IMR-90 (cell line): ENCODE measurements around the gene GARIN3. TPM values are rescaled to one million over a fixed set of nuclear protein-coding genes. Genes with fewer than 3 reads are reported as not detected.

Experiments used
- ATAC-seq: fragments of 200-7000 bp; cut with Tn5 transposase; 2 replicates; pipeline ENCODE4 v1.9.1; 2020; ENCODE audit warnings: low read depth, mild to moderate bottlenecking, moderate library complexity
- BruUV-seq: library from RNA; stranded (reverse); fragments of 400-500 nt; replicated peaks from 2 replicates; lab custom pipeline; 2021; lab: Mats Ljungman, UMichigan
- CTCF ChIA-PET: fragments of 300-600 bp; formaldehyde crosslinking; extraction: SDS; loops from one replicate; lab custom pipeline; 2021; ENCODE audit warnings: antibody characterized with exemption; lab: Yijun Ruan, JAX
- POLR2A ChIA-PET: fragments of 300-600 bp; sonication (Branson Sonifier 250); formaldehyde crosslinking; loops from one replicate; lab custom pipeline; 2022; ENCODE audit warnings: antibody characterized with exemption; ENCODE audit not compliant: unreplicated experiment; lab: Charles Lee
- DNase-seq: peaks from one replicate; pipeline ENCODE4 v3.0.0; 2013
- H2AFZ ChIP-seq: replicated peaks from 2 replicates; pipeline ENCODE3; 2013; ENCODE audit warnings: low read length, mild to moderate bottlenecking; ENCODE audit not compliant: poor library complexity
- H2AK5ac ChIP-seq: 2 replicates; pipeline ENCODE4 v1.6.1; 2013; ENCODE audit warnings: low read depth, low read length, inconsistent platforms
- H2AK9ac ChIP-seq: replicated peaks from 2 replicates; pipeline ENCODE3; 2013; ENCODE audit warnings: mild to moderate bottlenecking, low read depth, low read length, moderate library complexity; ENCODE audit not compliant: poor library complexity
- H2BK120ac ChIP-seq: 2 replicates; pipeline ENCODE4 v1.6.1; 2013; ENCODE audit warnings: low read depth, low read length, inconsistent platforms
- H2BK15ac ChIP-seq: 3 replicates; pipeline ENCODE4 v1.6.1; 2013; ENCODE audit warnings: low read depth, low read length, inconsistent platforms
- H2BK20ac ChIP-seq: 2 replicates; pipeline ENCODE4 v1.6.1; 2013; ENCODE audit warnings: low read depth, mild to moderate bottlenecking, inconsistent platforms, low read length, moderate library complexity
- H2BK5ac ChIP-seq: 2 replicates; pipeline ENCODE4 v1.6.1; 2013; ENCODE audit warnings: mild to moderate bottlenecking, low read depth, low read length, inconsistent platforms; ENCODE audit not compliant: poor library complexity, severe bottlenecking
- H3K14ac ChIP-seq: replicated peaks from 2 replicates; pipeline ENCODE4 v1.6.1; 2013; ENCODE audit warnings: low read depth, low read length, inconsistent platforms
- H3K18ac ChIP-seq: 2 replicates; pipeline ENCODE4 v1.6.1; 2013; ENCODE audit warnings: low read depth, low read length, control low read depth
- H3K23ac ChIP-seq: 2 replicates; pipeline ENCODE4 v1.6.1; 2013; ENCODE audit warnings: low read depth, low read length, inconsistent platforms
- H3K27ac ChIP-seq: 2 replicates; pipeline ENCODE4 v1.5.1; 2013; ENCODE audit warnings: mild to moderate bottlenecking, control low read depth, low read length; ENCODE audit not compliant: insufficient read depth
- H3K27me3 ChIP-seq: 2 replicates; pipeline ENCODE4 v1.6.1; 2013; ENCODE audit warnings: low read length; ENCODE audit not compliant: control insufficient read depth, insufficient read depth
- H3K36me3 ChIP-seq: 2 replicates; pipeline ENCODE4 v1.6.1; 2013; ENCODE audit warnings: low read length, mixed read lengths; ENCODE audit not compliant: control insufficient read depth, insufficient read depth
- H3K4ac ChIP-seq: 2 replicates; pipeline ENCODE4 v1.6.1; 2013; ENCODE audit warnings: low read depth, low read length, inconsistent platforms
- H3K4me1 ChIP-seq: 2 replicates; pipeline ENCODE4 v1.6.1; 2013; ENCODE audit warnings: low read length, mixed read lengths; ENCODE audit not compliant: control insufficient read depth, insufficient read depth
- H3K4me2 ChIP-seq: 2 replicates; pipeline ENCODE4 v1.6.1; 2013; ENCODE audit warnings: low read depth, mild to moderate bottlenecking, control low read depth, low read length, moderate library complexity
- H3K4me3 ChIP-seq: 2 replicates; pipeline ENCODE4 v1.5.1; 2013; ENCODE audit warnings: low read depth, mild to moderate bottlenecking, control low read depth, low read length, moderate library complexity; ENCODE audit not compliant: insufficient read depth
- H3K56ac ChIP-seq: 2 replicates; pipeline ENCODE4 v1.6.1; 2013; ENCODE audit warnings: low read length, inconsistent platforms; ENCODE audit not compliant: insufficient read depth; ENCODE audit errors: extremely low read depth
- H3K79me1 ChIP-seq, 2 experiments: 2 replicates each; pipeline ENCODE4 v1.6.1; 2013; ENCODE audit warnings: low read length in 2 of 2, inconsistent platforms in 1 of 2, low read depth in 1 of 2
- H3K9ac ChIP-seq: 2 replicates; pipeline ENCODE4 v1.6.1; 2013; ENCODE audit warnings: low read depth, low read length, control low read depth
- H3K9me1 ChIP-seq: 2 replicates; pipeline ENCODE4 v1.6.1; 2013; ENCODE audit warnings: low read length, inconsistent platforms; ENCODE audit not compliant: insufficient read depth
- H3K9me3 ChIP-seq: 2 replicates; pipeline ENCODE4 v1.6.1; 2013; ENCODE audit warnings: low read length; ENCODE audit not compliant: control insufficient read depth, insufficient read depth
- H4K20me1 ChIP-seq: 2 replicates; pipeline ENCODE4 v1.6.1; 2013; ENCODE audit warnings: low read length, inconsistent platforms; ENCODE audit not compliant: insufficient read depth
- H4K5ac ChIP-seq: 2 replicates; pipeline ENCODE4 v1.6.1; 2013; ENCODE audit warnings: mild to moderate bottlenecking, low read depth, low read length, control low read depth
- H4K8ac ChIP-seq, 2 experiments: 2 replicates each; pipeline ENCODE4 v1.6.1; 2013; ENCODE audit warnings: low read depth in 2 of 2, low read length in 2 of 2, control low read depth in 1 of 2, inconsistent platforms in 1 of 2
- H4K91ac ChIP-seq: 2 replicates; pipeline ENCODE4 v1.6.1; 2013; ENCODE audit warnings: low read depth, low read length, inconsistent platforms; ENCODE audit not compliant: insufficient read depth
- CEBPB ChIP-seq: IDR thresholded peaks from 2 replicates; pipeline ENCODE4 v1.6.1; 2012; ENCODE audit warnings: low read depth, low read length, improper control_type of control experiment
- CHD1 ChIP-seq: IDR thresholded peaks from 2 replicates; pipeline ENCODE4 v1.6.1; 2012; ENCODE audit warnings: low read depth, low read length, improper control_type of control experiment
- ELK1 ChIP-seq: fragments of 150-350 bp; IDR thresholded peaks from 2 replicates; pipeline ENCODE4 v1.6.1; 2016; ENCODE audit warnings: low read depth, mild to moderate bottlenecking, low read length, moderate library complexity, borderline replicate concordance
- FOS ChIP-seq: fragments of 150-350 bp; IDR thresholded peaks from 2 replicates; pipeline ENCODE4 v1.6.1; 2016; ENCODE audit warnings: low read depth, low read length
- MAFK ChIP-seq: IDR thresholded peaks from 2 replicates; pipeline ENCODE4 v1.6.1; 2012; ENCODE audit warnings: low read depth, low read length, improper control_type of control experiment
- MXI1 ChIP-seq: IDR thresholded peaks from 2 replicates; pipeline ENCODE4 v1.6.1; 2012; ENCODE audit warnings: low read depth, mild to moderate bottlenecking, low read length, moderate library complexity, borderline replicate concordance
- NFE2L2 ChIP-seq: fragments of 150-350 bp; IDR thresholded peaks from 2 replicates; pipeline ENCODE4 v1.6.1; 2016; ENCODE audit warnings: low read depth, mild to moderate bottlenecking, low read length
- POLR2A ChIP-seq: IDR thresholded peaks from 2 replicates; pipeline ENCODE4 v1.6.1; 2012; ENCODE audit warnings: mild to moderate bottlenecking, low read depth, low read length
- SMC3 ChIP-seq: fragments of 150-350 bp; IDR thresholded peaks from 2 replicates; pipeline ENCODE4 v1.6.1; 2016; ENCODE audit warnings: low read depth, mild to moderate bottlenecking, antibody characterized with exemption, low read length, moderate library complexity
- WGBS, 2 experiments: methylation state at CpG; one replicate each; pipeline versions ENCODE4 v1.1.5 to v1.1.7; 2013; ENCODE audit warnings: missing lambda C conversion rate in 2 of 2; ENCODE audit not compliant: insufficient read length in 1 of 2; ENCODE audit errors: extremely low coverage in 2 of 2; 5-methylcytosine and 5-hydroxymethylcytosine counted together
- dilution Hi-C: fragments of 300-500 bp; cut with HindIII; formaldehyde crosslinking; loops from one replicate; pipeline ENCODE4 v1.14.3; 2018; ENCODE audit warnings: low sequenced_read_pairs; ENCODE audit not compliant: unreplicated experiment
- in situ Hi-C: fragments of 300-500 bp; cut with MboI; formaldehyde crosslinking; loops from 3 replicates; pipeline ENCODE4 v1.14.3; 2019; ENCODE audit warnings: low sequenced_read_pairs, inconsistent platforms, mixed read lengths
- intact Hi-C: fragments of 100-400 bp; cut with micrococcal nuclease; formaldehyde crosslinking; loops from 2 replicates; pipeline ENCODE4 v1.10.0; 2022
- polyA plus RNA-seq, 3 experiments: library from polyadenylated mRNA; depleted of rRNA; stranded (reverse); fragments of >200 nt; gene quantifications; 2 replicates each; pipeline ENCODE4 v1.2.3, GENCODE V29; 2012; ENCODE audit warnings: low replicate concordance in 1 of 3
- total RNA-seq: library from RNA; depleted of rRNA; stranded (reverse); fragments of >200 nt; gene quantifications from 2 replicates; pipeline ENCODE4 v1.2.3, GENCODE V29; 2012
- TF ChIP-seq, protein P1 (sequence below): fragments of 150-350 bp; IDR thresholded peaks from 2 replicates; pipeline ENCODE4 v1.6.1; 2017; ENCODE audit warnings: mild to moderate bottlenecking, antibody characterized with exemption, low read length, low read depth
- TF ChIP-seq, protein P2 (sequence below): conservative IDR thresholded peaks from 2 replicates; pipeline ENCODE4 v1.5.1; 2012; ENCODE audit warnings: mild to moderate bottlenecking, low read depth, low read length, improper control_type of control experiment

GARIN3 gene
- total and polyA plus RNA-seq, 2 of the 4 experiments (the other 2 are of a cell fraction): not detected

- TF ChIP-seq, protein P1, sequence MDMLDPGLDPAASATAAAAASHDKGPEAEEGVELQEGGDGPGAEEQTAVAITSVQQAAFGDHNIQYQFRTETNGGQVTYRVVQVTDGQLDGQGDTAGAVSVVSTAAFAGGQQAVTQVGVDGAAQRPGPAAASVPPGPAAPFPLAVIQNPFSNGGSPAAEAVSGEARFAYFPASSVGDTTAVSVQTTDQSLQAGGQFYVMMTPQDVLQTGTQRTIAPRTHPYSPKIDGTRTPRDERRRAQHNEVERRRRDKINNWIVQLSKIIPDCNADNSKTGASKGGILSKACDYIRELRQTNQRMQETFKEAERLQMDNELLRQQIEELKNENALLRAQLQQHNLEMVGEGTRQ: no peak
- no peak for TF ChIP-seq CHD1
Measured at GRCh38 chr5:157166214-157167213, at the start of gene GARIN3 (continued).

- CTCF ChIA-PET: no interaction called here
- no TSS peak for BruUV-seq
- TF ChIP-seq CHD1 (no peak), FOS (no peak), SMC3 (no peak), MAFK (no peak), NFE2L2 (no peak), ELK1 (no peak), POLR2A (no peak), CEBPB (no peak), MXI1 (no peak)
- TF ChIP-seq, protein P2, sequence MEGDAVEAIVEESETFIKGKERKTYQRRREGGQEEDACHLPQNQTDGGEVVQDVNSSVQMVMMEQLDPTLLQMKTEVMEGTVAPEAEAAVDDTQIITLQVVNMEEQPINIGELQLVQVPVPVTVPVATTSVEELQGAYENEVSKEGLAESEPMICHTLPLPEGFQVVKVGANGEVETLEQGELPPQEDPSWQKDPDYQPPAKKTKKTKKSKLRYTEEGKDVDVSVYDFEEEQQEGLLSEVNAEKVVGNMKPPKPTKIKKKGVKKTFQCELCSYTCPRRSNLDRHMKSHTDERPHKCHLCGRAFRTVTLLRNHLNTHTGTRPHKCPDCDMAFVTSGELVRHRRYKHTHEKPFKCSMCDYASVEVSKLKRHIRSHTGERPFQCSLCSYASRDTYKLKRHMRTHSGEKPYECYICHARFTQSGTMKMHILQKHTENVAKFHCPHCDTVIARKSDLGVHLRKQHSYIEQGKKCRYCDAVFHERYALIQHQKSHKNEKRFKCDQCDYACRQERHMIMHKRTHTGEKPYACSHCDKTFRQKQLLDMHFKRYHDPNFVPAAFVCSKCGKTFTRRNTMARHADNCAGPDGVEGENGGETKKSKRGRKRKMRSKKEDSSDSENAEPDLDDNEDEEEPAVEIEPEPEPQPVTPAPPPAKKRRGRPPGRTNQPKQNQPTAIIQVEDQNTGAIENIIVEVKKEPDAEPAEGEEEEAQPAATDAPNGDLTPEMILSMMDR: no peak
Measured at GRCh38 chr5:157215514-157216167, 49.6 kb upstream of the GARIN3 start.

More at GRCh38 chr5:157215514-157216167, 49.6 kb upstream of the GARIN3 start:
- H2AFZ ChIP-seq: no peak overlapping the region
- H2BK5ac ChIP-seq: no peak overlapping the region
- H2BK15ac ChIP-seq: no peak overlapping the region
- H3K79me1 ChIP-seq: no peaks in the 10 kb centered on the region
- no peak overlapping the region for H3K27ac ChIP-seq
- no peak overlapping the region for H3K4me2 ChIP-seq
- no peaks in the 10 kb centered on the region for H3K9me1 ChIP-seq
- POLR2A ChIA-PET: no interaction called here
- no peak overlapping the region for H4K8ac ChIP-seq
- H4K5ac ChIP-seq: no peak overlapping the region
- H3K27me3 ChIP-seq: no peaks in the 10 kb centered on the region
- 33% methylated on average over 1 of the region's 5 CpGs; no CpG with 5 or more reads in 1 of the 2 experiments for WGBS, 2 experiments
- no peaks in the 10 kb centered on the region for H3K36me3 ChIP-seq
- dilution Hi-C loops: no loop called here
- H3K4me1 ChIP-seq: no peaks in the 10 kb centered on the region
- H3K9me3 ChIP-seq: no peaks in the 10 kb centered on the region
- no peak overlapping the region for H3K18ac ChIP-seq
- H4K20me1 ChIP-seq: no peaks in the 10 kb centered on the region
- no peak overlapping the region for H2AK5ac ChIP-seq
- no peak overlapping the region for H2BK120ac ChIP-seq
- H3K56ac ChIP-seq: no peak overlapping the region
- H3K4me3 ChIP-seq: no peak overlapping the region
- H3K9ac ChIP-seq: no peak overlapping the region
- H3K14ac ChIP-seq: no peak overlapping the region
- H3K4ac ChIP-seq: no peak overlapping the region
- H3K23ac ChIP-seq: no peak overlapping the region
- DNase-seq (no peak), ATAC-seq (no peak)
- no peak overlapping the region for H4K91ac ChIP-seq
- no peak overlapping the region for H2AK9ac ChIP-seq
- no peak overlapping the region for H2BK20ac ChIP-seq
- intact Hi-C loops: no loop called here
- in situ Hi-C loops: no loop called here
